HG03342 (cell line): ENCODE results near the gene KCNJ9.
"Not testable (repeated sequence)": the region's sequence is repeated elsewhere in the genome, so short reads cannot be mapped to it uniquely, and the experiment has no call there.

Experiments
- ATAC-seq: cut with Tn5 transposase; IDR thresholded peaks from one replicate; pipeline ENCODE4 v1.9.1; 2021; ENCODE audit warnings: mild to moderate bottlenecking, moderate library complexity; ENCODE audit not compliant: unreplicated experiment

KCNJ9 gene

GRCh38 chr1:160124705-160125478 is 43.6 kb downstream of the KCNJ9 start:
- ATAC-seq = no peak

- ATAC-seq = no peak
Observed at GRCh38 chr1:160125746-160126145, 44.4 kb downstream of the KCNJ9 start.

- ATAC-seq = not testable (repeated sequence)
Observed at GRCh38 chr1:160126342-160126741, 45.0 kb downstream of the KCNJ9 start.

GRCh38 chr1:160127381-160127780 is 46.0 kb downstream of the KCNJ9 start:
- no peak for ATAC-seq

- ATAC-seq = no peak
Observed at GRCh38 chr1:160127865-160128523, 46.7 kb downstream of the KCNJ9 start.

- no peak for ATAC-seq
Observed at GRCh38 chr1:160128636-160129035, 47.3 kb downstream of the KCNJ9 start.

- ATAC-seq = no peak
Observed at GRCh38 chr1:160129046-160129445, 47.7 kb downstream of the KCNJ9 start.

- no peak for ATAC-seq
Observed at GRCh38 chr1:160129558-160129957, 48.2 kb downstream of the KCNJ9 start.

GRCh38 chr1:160129966-160130365 is 48.6 kb downstream of the KCNJ9 start:
- ATAC-seq = no peak

- ATAC-seq = no peak
Observed at GRCh38 chr1:160130486-160130885, 49.1 kb downstream of the KCNJ9 start.

GRCh38 chr1:160130939-160131338 is 49.6 kb downstream of the KCNJ9 start:
- ATAC-seq = no peak

GRCh38 chr1:160131803-160132565 is 50.6 kb downstream of the KCNJ9 start:
- no peak for ATAC-seq

GRCh38 chr1:160133990-160134770 is 52.8 kb downstream of the KCNJ9 start:
- ATAC-seq = no peak

- ATAC-seq = no peak
Observed at GRCh38 chr1:160134791-160135572, 53.6 kb downstream of the KCNJ9 start.

GRCh38 chr1:160136121-160136925 is 55.0 kb downstream of the KCNJ9 start:
- no peak for ATAC-seq

GRCh38 chr1:160136926-160137200 is 55.5 kb downstream of the KCNJ9 start:
- ATAC-seq = no peak

GRCh38 chr1:160137216-160137862 is 56.0 kb downstream of the KCNJ9 start:
- ATAC-seq = no peak

GRCh38 chr1:160139840-160140239 is 58.5 kb downstream of the KCNJ9 start:
- ATAC-seq = no peak
